ENCODE data around the gene DLX6. TPM values are rescaled to one million over a fixed set of nuclear protein-coding genes. Genes with fewer than 3 reads are reported as not detected.

The DLX6 gene
- total and polyA plus RNA-seq, 2 of the 8 experiments (the other 6 are each of a cell fraction or from before 2014, with no cell fraction given), result not detected

DNA sequence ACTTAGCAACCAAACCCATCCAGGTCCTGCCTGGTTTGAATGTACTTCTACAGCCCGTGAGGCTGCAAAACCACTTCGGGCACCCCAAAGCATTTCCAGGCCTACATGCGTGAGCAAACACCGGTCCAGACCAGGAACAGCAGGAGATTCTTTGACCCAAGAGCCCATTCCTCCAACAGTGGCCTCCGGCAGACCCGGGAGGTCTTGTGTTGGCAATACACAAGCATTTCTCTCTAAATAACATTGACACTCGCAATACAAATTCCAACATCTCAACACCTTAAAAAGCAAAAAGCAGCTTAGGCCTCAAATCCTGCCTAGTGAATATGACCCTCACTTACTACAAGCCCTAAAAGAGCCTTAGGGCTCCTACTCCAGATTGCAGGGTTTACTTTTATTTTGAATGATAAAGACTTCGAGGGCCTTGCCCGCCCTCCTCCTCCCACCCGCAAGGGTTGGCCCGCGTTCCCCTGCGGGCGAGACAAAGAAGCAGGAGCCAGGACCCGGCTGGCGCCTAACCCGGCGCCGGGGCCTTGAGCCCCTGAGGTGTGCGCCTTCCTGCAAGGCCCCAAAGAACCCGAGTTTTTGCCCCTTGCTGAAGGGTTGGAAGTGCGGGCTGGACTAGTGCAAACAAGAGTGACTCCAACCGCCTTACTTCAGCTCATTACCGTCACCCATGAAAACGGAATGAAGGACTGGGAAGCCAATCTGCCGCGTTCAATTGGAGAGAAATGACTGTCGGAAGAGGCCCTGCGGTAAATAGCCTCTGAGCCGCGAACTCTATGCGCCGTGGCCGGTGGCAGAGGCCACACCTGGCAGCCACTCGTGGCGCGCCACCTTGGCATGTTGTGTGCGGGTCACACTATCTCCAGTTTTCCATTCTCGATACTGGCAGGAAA is 3.4 kb upstream of the DLX6 start:
- DNase-seq (ENCODE audit: low read depth in 1 of 2, low spot score in 2 of 2) (peak in 1 of 2 experiments; percentile 76), FAIRE-seq (no peak)
- peak overlapping the region; percentile 57 to 65 for H3K4me2 ChIP-seq (ENCODE audit: insufficient read depth in 1 of 2, low read depth in 2 of 2, low read length in 2 of 2)
- H3K4me3 ChIP-seq (ENCODE audit: extremely low read depth in 1 of 4, insufficient read depth in 2 of 4, low read depth in 3 of 4, low read length in 4 of 4), result peak overlapping the region in 3 of 4 experiments; percentile 20 to 38 (median 21); a peak in 6 of 8 replicates
- H3K27ac ChIP-seq (ENCODE audit: low read depth, low read length), result no peak overlapping the region
- H3K79me2 ChIP-seq (ENCODE audit: control insufficient read depth in 1 of 2, insufficient read depth in 2 of 2, low read length in 2 of 2), result no peaks in the 10 kb centered on the region
- peaks cover 0 to 2% (median 0%) of the 10 kb centered on the region in 4 experiments; a peak in 1 of 8 replicates for H3K36me3 ChIP-seq (ENCODE audit: control insufficient read depth in 2 of 4, insufficient read depth in 4 of 4, low read length in 3 of 4)
- peaks cover 14 to 38% of the 10 kb centered on the region in 2 experiments for H4K20me1 ChIP-seq (replicated peaks in 1 of 2; ENCODE audit: control insufficient read depth in 1 of 2, insufficient read depth in 2 of 2, low read length in 2 of 2)
- H4K8ac ChIP-seq (ENCODE audit: extremely low read depth, insufficient read depth, low read length), result no peak overlapping the region; the same call in 1 of the 2 replicates
- CTCF ChIA-PET (ENCODE audit: partially characterized antibody), result interaction anchor here (1.5 to 12.6 kb wide), 7 partner anchors 9 to 26 kb away, joined by 3 to 150 read pairs (median 7); partner anchors contain the start of gene DLX5
- H3K4me1 ChIP-seq (replicated peaks in 1 of 4; ENCODE audit: control insufficient read depth in 3 of 4, insufficient read depth in 4 of 4, low read length in 3 of 4), result peaks cover 14 to 38% (median 21%) of the 10 kb centered on the region in 4 experiments
- H4K5ac ChIP-seq (ENCODE audit: insufficient read length, low read depth, low read length), result no peak overlapping the region
- peaks cover 3% of the 10 kb centered on the region; the same call in 1 of the 2 replicates for H3K23me2 ChIP-seq (ENCODE audit: low read depth, low read length)
- H2BK12ac ChIP-seq (ENCODE audit: low read depth, low read length), result 0 out of 2 replicates have a peak overlapping the region, but pooled peaks have one; percentile 60
- WGBS, 2 experiments (ENCODE audit: extremely low coverage in 1 of 2, insufficient coverage in 1 of 2, insufficient read length in 1 of 2, insufficient replicate concordance in 2 of 2, low coverage in 1 of 2, low lambda C conversion rate in 2 of 2, missing lambda C conversion rate in 1 of 2), result 3% methylated on average over 39 of the region's 39 CpGs; no CpG with 5 or more reads in 1 of the 2 experiments
- peak overlapping the region; percentile 43 for H2BK120ac ChIP-seq (replicated peaks; ENCODE audit: low read depth, low read length)
- H3K56ac ChIP-seq (replicated peaks; ENCODE audit: insufficient read length, low read depth, low read length), result no peak overlapping the region
- H3K9me3 ChIP-seq (ENCODE audit: insufficient read depth in 2 of 2, low read depth in 1 of 2, low read length in 1 of 2), result no peaks in the 10 kb centered on the region
- no peak overlapping the region for H3K9ac ChIP-seq (replicated peaks in 1 of 4; ENCODE audit: extremely low read depth in 1 of 4, low read depth in 3 of 4, low read length in 3 of 4)
- no peak overlapping the region for H2AFZ ChIP-seq (ENCODE audit: low read length)
- H2BK5ac ChIP-seq (ENCODE audit: low read depth, low read length), result no peak overlapping the region
- peaks cover 72 to 95% (median 88%) of the 10 kb centered on the region in 4 experiments for H3K27me3 ChIP-seq (replicated peaks in 1 of 4; ENCODE audit: control insufficient read depth in 3 of 4, extremely low read depth in 1 of 4, insufficient read depth in 3 of 4, low read length in 3 of 4)
- H3K18ac ChIP-seq (ENCODE audit: extremely low read depth, low read length), result peak overlapping the region; percentile 78
- H3K79me1 ChIP-seq (ENCODE audit: low read depth, low read length), result no peaks in the 10 kb centered on the region
- no peak overlapping the region for H4K91ac ChIP-seq (replicated peaks; ENCODE audit: insufficient read length, low read length)
- H2BK15ac ChIP-seq (ENCODE audit: low read length), result peak overlapping the region; percentile 12; the same call in 1 of the 2 replicates
- H2BK20ac ChIP-seq (ENCODE audit: low read length), result 0 out of 2 replicates have a peak overlapping the region, but pooled peaks have one; percentile 15
- no peak overlapping the region for H3K23ac ChIP-seq (ENCODE audit: insufficient read length)
- H2AK5ac ChIP-seq (ENCODE audit: low read depth, low read length), result no peak overlapping the region
- no peak overlapping the region for H3K4ac ChIP-seq (replicated peaks; ENCODE audit: insufficient read length, low read depth, low read length)
- POLR2A ChIA-PET (ENCODE audit: partially characterized antibody), result interaction anchor here (1.0 to 1.7 kb wide), 6 partner anchors 9 to 22 kb away, joined by 3 to 7 read pairs (median 4); no protein-coding TSS in a partner anchor
- no peak overlapping the region for H3K14ac ChIP-seq (ENCODE audit: insufficient read length)
- TF ChIP-seq BCL11A (IDR thresholded peaks at IDR 0.05; ENCODE audit: low read depth in 2 of 2, low read length in 2 of 2), result no peak
- TF ChIP-seq SRF (IDR thresholded peaks at IDR 0.05; ENCODE audit: low read depth, low read length), result no peak
- no peak for TF ChIP-seq NRF1 (IDR thresholded peaks at IDR 0.05; ENCODE audit: low read depth, low read length)
- no peak for TF ChIP-seq CREB1 (IDR thresholded peaks at IDR 0.05)
- no peak for TF ChIP-seq TAF7 (optimal IDR thresholded peaks at IDR 0.05; ENCODE audit: borderline replicate concordance, low read depth, low read length)
- TF ChIP-seq SIRT6 (IDR thresholded peaks at IDR 0.05; ENCODE audit: low read length), result no peak
- TF ChIP-seq GABPA (IDR thresholded peaks at IDR 0.05; ENCODE audit: borderline replicate concordance, insufficient read depth, low read length), result no peak
- TF ChIP-seq, protein P1, sequence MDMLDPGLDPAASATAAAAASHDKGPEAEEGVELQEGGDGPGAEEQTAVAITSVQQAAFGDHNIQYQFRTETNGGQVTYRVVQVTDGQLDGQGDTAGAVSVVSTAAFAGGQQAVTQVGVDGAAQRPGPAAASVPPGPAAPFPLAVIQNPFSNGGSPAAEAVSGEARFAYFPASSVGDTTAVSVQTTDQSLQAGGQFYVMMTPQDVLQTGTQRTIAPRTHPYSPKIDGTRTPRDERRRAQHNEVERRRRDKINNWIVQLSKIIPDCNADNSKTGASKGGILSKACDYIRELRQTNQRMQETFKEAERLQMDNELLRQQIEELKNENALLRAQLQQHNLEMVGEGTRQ (IDR thresholded peaks at IDR 0.05; ENCODE audit: low read length), result no peak
- TF ChIP-seq KDM4A (IDR thresholded peaks at IDR 0.05; ENCODE audit: low read depth, low read length, severe bottlenecking), result no peak
- TF ChIP-seq EGR1 (IDR thresholded peaks at IDR 0.05; ENCODE audit: borderline replicate concordance, low read depth, low read length), result 0 out of 2 replicates have a peak, but pooled peaks have one; percentile 40
